Activated effector memory CD4-positive, alpha-beta T cell treated with anti-CD3 and anti-CD28 coated beads, Interleukin-2, amount 50 U/mL, for 16 hours (primary cell): ENCODE results near the gene PTBP2.
"Not testable (repeated sequence)": the region's sequence is repeated elsewhere in the genome, so short reads cannot be mapped to it uniquely, and the experiment has no call there.

Experiments
- DNase-seq: peaks from one replicate; pipeline ENCODE4 v3.0.0-alpha.2; 2020

The PTBP2 gene

DNA sequence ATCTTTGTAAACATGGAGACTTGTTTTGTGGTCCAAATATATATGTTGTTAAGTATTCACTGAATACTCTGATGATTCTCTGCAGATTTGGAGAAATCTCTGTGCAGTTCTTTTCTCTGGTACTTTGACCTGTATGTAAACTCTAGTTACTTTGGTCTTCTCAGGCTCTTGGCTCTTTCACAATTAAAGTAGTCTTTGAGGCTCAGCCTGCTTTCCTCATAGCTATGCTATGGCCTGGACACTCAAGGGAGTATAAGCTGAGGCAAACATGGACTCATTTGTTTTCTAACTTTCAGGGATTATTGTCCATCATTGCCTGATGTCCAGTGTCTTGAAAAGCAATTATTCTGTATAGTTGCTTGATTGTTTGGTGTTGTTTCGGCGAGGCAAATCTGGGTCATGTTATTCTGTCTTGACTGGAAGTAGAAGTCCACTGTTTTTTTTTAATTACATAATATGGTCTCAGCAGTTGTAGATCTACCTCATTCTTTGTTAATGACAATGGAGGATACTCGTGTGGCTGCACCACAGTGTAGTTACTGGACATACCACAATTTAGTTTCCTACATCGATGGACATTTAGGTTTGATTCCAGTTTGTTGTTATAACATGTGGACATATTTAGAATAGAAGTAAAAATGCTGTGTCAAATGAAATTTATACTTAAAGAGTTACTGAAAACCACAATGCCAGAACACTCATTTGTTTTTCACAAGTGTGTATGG is 9.2 kb downstream of the PTBP2 start:
- DNase-seq: no peak

DNA sequence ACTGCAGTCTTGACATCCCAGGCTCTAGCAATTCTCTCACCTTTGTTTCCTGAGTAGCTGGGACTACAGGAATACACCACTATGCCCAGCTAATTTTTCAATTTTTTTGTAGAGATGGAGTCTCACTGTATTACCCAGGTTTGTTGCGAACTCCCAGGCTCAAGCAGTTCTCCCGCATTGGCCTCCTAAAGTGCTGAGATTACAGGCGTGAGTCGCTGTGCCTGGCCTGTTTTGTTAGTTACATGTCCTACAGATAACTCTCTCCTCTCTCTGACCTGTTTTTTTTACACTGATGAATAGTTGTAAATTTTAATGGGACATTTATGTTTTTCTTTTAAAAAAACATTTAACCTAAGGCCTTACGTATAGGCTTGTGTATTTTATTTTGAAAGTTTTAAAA is 19.8 kb downstream of the PTBP2 start:
- no peak for DNase-seq

DNA sequence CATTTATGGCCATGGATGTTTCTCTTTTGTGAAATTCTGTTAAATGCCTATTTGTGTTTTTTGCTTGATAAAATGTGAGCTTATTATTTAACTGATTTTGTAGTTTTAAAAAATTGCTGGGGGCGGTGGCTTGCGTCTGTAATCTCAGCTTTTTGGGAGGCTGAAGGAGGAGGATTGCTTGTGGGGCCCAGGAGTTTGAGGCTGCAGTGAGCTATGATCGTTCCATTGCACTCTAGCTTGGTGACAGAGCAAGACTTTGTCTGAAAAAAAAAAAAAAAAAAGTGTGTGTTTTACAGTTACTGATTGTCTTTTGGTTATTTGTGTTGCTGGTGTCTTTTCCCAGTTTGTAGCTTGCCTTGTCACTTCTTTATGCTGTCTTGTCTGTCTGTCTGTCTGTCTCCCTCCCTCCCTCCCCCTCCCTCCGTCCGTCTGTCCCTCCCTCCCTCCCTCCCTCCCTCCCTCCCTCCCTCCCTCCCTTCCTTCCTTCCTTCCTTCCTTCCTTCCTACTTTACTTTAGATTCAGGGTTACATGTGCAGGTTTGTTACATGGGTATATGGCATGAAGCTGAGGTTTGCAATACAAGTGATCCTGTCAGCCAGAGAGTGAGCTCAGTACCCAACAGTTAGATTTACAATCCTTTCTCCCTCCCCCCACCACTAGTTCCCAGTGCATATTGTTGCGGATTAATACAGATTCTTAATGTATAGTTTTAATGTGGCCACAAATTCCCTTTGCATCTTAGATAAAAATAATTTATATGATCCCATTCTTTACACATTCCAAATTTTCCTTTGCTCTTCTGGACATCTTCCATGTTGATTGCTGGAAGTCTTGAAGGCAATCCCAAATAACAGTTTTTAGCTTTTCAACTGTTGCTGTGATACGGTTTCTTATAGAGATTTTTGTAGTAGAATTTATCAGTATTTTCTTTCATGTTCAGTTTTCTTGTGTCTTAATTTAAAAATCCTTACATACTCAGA is 25.1 kb downstream of the PTBP2 start:
- no peak for DNase-seq

DNA sequence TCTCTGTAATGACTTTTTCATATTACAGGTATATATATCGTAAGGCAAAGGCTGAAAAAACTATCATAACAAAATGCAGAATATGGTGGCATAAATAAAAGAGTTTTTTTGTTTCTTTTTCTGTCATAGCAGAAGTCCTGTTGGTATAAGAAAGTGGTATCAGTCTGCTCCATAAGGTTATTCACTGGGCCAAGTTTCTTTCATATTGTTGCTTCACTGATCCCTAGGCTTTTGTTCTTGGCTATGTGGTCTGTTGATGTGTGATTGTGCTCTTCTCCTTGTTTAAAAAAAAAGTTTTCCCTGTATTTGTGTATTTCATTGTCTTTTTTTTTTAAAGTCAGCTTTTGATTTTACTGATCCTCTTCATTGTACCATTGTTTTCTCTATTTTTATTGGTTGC is 26.0 kb downstream of the PTBP2 start:
- no peak for DNase-seq

DNA sequence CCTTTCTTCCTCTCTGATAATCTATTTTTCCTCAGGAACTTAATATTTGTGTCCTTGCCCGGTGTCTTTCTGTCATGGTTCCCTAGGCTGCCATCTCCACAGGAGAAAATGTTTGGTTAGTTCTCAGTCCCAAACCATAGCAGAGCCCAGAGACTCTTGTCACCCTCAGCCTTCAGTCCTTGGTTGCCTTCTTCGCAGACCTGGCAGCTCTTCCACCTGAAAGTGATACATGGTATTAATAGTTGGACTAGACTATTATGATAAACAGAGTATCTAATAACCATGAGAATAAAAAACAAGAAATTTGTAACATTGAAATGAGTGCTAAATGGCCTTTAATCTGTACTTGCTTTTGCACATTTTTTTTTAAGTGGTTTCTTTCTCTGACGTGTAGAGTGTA is 26.5 kb downstream of the PTBP2 start:
- DNase-seq: no peak

GRCh38 chr1:96749618-96750017 is 28.0 kb downstream of the PTBP2 start:
- no peak for DNase-seq

- no peak for DNase-seq
Observed at GRCh38 chr1:96752394-96752793, 30.8 kb downstream of the PTBP2 start.

DNA sequence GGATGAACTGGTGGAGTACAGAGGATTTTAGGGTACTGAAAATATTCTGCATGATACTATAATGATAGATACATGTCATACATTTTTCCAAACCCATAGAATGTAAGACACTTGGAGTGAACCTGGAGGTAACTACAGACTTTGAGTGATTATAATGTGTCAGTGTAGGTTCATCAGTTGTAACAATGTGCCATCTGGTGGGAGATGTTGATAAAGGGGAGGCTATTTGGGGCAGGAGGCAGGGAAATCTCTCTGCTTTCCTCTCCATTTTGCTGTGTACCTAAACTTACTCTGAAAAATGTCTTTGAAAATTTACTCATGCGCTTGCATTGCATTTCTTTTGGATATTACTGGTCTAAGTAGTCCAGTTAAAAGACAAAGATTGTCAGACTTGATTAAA is 35.2 kb downstream of the PTBP2 start:
- no peak for DNase-seq

DNA sequence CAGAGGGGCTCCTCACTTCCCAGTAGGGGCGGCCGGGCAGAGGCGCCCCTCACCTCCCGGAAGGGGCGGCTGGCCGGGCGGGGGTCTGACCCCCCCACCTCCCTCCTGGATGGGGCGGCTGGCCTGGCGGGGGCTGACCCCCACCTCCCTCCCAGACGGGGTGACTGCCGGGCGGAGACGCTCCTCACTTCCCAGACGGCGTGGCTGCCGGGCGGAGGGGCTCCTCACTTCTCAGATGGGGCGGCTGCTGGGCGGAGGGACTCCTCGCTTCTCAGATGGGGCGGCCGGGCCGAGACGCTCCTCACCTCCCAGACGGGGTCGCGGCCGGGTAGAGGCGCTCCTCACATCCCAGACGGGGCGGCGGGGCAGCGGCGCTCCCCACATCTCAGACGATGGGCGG is 41.0 kb downstream of the PTBP2 start:
- DNase-seq: not testable (repeated sequence)

- no peak for DNase-seq
Observed at GRCh38 chr1:96763514-96763913, 41.9 kb downstream of the PTBP2 start.

DNA sequence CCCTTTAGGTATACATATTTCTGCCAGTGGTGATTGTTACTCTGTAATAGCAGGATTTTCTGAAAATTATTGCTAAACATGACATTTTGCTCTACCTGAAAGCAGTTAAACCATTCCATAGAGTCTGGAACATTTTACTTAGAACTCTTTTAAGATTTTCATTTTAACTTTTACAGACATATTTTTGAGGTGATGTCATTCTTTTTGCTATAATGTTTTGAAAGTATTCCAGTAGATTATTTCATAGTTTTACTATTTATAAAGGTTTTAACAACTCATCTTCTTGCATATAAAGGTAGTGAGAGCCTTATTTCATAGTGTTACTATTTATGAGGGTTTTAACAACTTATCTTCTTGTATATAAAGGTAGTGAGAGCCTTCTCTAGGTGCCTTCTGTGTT is 42.9 kb downstream of the PTBP2 start:
- DNase-seq: no peak

DNA sequence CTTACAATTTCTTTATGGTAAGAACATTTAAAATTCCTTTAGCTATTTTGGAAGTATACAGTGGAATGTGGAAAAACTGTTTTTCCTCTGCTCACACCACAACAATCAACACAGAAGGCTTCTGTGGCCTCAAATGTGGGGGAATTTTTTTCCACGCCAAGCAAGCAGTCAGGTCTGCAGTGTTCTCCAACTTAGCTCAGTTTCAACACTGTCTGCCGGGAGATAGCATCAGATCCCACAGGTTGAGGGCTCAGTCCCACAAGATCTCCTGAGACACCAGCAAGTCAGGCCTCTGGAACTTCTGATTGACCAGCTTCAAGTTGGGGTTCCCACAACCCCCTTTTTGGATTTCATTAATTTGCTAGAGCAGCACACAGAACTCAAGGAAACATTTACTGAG is 50.3 kb downstream of the PTBP2 start:
- DNase-seq: no peak

- no peak for DNase-seq
Observed at GRCh38 chr1:96772349-96772748, 50.8 kb downstream of the PTBP2 start.

DNA sequence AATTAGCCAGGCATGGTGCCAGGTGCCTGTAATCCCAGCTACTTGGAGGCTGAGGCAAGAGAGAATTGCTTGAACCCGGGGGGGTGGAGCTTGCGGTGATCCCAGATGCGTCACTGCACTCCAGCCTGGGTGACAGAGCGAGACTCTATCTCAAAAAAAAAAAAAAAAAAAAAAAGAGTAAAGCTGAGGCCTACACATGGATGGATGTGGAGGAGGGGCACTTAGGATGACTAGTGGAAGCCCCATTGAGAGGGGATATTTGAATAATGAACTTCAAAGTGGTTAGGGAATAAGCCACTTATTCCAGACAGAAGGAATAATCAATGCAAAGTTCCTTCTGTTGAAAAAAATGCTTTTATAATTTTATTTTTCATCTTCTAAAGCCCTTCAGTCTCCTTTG is 51.4 kb downstream of the PTBP2 start:
- no peak for DNase-seq

- DNase-seq: no peak
Observed at GRCh38 chr1:96782206-96782605, 60.6 kb downstream of the PTBP2 start.

GRCh38 chr1:96782856-96783255 is 61.3 kb downstream of the PTBP2 start:
- no peak for DNase-seq

GRCh38 chr1:96790599-96790998 is 69.0 kb downstream of the PTBP2 start:
- no peak for DNase-seq

DNA sequence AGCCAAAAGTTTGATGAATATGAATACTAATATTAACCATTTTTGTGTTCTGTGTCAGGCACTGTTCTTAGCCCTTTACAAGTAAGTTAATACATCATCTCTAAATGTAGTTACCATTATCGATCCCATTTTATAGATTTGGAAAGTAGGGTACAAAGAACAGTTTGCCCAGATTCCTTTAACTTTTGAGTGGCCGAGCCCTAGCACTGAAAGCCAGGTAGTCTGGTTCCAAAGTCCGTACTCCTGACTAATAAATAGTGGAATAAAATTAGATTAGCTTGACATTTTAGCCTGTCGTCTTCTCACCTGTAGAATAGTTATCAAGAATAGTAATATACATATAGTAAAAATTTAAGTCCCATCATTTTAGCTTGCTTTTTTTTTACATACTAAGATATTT is 70.6 kb downstream of the PTBP2 start:
- DNase-seq: no peak

GRCh38 chr1:96801696-96802095 is 80.1 kb downstream of the PTBP2 start:
- not testable (repeated sequence) for DNase-seq

DNA sequence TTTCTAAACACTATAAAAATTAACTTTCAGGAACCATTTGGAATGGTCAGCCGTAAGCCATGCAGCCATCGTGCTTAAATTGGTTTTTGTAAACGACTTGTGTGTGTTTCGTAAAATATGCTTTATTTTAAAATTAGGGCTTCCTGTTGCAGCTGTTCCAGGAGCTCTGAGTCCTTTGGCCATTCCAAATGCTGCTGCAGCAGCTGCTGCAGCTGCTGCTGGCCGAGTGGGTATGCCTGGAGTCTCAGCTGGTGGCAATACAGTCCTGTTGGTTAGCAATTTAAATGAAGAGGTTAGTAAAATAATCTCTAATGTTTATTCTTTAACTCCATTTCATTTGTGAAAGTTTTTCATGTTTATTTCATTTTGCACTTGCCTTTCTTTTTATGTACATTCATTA is 83.1 kb downstream of the PTBP2 start:
- no peak for DNase-seq

DNA sequence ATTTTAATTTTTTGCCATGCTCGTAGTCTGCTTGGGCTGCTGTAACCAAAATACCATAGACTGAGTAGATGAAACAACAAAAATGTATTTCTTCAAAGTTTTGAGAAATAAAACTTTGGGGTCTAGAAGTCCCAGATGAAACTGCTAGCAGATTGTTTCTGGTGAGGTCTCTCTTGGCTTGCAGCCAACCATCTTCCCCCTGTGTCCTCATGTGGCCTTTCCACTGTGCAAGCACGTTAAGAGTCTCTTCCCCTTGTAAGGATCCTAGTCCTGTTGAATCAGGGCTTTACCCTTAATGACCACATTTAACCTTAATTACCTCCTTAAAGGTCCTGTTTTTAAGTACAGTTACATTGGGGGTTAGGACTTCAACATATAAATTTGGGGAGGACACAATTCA is 86.6 kb downstream of the PTBP2 start:
- DNase-seq: no peak

DNA sequence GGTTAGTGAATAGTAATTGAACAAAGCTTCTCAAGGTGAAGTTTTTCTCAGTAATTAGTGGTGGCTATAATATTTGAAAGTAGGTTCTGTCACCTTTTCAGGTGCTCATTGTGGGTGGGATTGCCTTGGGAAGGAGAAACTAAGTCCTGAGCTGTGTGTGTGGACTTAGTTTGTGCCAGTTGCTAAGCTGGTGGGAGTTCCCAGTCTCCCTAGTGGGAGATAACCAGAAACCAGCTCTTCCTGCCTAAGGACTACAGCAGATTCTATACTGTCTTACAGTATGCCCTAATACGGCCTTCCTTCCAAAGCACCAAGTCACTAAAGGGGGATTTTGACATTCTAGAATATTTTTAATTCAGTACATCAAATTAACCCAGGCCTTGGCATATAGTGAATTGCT is 94.3 kb downstream of the PTBP2 start:
- no peak for DNase-seq

- DNase-seq: no peak
Observed at GRCh38 chr1:96820107-96820506, 98.5 kb downstream of the PTBP2 start.

GRCh38 chr1:96820671-96821070 is 99.1 kb downstream of the PTBP2 start:
- DNase-seq: no peak
